HG02610 (cell line): ENCODE measurements around the gene PLXDC2.

ENCODE experiments used
- ATAC-seq: cut with Tn5 transposase; IDR thresholded peaks from one replicate; pipeline ENCODE4 v1.9.1; 2021; ENCODE audit warnings: mild to moderate bottlenecking, moderate library complexity; ENCODE audit not compliant: unreplicated experiment

PLXDC2 gene

DNA sequence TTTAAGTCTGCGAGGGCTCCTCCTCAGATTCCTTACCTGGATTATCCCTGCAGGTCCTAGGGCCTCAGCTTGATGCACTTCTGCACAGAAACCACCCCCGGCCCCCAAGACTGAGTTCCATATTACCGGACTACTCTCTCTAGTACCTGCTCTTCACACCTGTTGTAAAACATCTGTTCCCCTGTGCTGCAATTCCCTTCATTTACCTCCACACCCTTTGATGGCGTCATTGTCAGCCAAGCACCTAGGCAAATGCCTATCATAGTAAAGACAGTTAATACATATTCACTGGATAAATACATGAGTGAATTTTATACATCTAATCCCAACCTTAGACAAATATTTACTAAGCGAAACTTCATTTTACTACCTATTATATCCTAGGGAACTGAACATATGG, 275.5 kb downstream of the PLXDC2 start:
- no peak for ATAC-seq

- no peak for ATAC-seq
Observed at GRCh38 chr10:20093600-20093999, 277.4 kb downstream of the PLXDC2 start.

DNA sequence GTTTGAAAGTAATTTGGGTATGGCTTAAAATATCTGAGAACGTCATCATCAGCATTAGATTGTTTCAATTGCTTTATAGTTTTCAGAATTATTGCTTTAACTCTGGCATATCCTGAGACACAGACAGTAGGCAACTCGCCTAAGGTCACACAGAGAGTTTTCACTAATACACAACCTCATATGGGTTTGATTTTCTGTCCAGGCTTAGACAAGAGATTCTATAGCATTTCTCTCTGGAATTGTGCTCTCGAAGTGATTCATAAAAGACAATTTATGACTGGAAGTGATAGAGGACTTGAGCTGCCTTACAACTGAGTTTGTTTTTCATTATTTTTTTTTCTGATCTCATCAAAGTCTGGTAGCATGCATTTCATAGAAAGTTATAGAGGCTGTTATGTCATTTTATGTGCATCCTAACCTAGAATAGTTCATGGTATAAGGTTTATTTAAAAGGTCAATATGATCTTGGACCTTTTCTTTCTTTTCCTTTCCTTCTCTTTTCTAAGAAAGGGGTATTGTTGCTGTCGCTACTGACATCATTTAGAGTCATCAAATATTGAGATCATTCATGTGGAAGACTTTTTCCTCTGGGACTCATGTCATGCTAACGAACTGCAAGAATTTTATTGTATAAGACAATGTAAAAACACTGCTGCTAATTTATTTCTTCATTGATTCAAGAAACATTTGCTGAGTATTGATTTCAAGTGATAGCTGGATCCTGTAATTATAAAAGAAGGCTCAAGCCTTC, 278.2 kb downstream of the PLXDC2 start:
- ATAC-seq, result no peak

- no peak for ATAC-seq
Observed at GRCh38 chr10:20100171-20100570, 283.9 kb downstream of the PLXDC2 start.

DNA sequence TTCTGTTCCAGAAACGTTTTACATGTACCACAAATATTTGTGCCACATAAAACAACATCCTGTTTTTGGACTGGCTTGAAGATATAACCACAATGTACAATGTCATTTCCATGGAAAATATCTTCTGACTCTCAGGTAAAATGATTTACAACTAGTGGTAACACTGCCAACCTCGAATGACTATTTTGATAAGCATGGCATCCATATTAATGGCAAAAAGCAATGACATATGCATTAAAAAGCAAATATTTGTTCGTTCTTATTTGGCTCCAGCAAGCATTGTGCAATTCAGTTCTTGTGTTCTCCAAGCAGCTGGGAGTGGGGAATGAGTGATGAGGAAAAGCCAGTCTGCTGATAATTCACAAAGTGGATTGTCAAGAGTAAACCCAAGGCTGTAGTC, 289.0 kb downstream of the PLXDC2 start:
- ATAC-seq, result no peak

DNA sequence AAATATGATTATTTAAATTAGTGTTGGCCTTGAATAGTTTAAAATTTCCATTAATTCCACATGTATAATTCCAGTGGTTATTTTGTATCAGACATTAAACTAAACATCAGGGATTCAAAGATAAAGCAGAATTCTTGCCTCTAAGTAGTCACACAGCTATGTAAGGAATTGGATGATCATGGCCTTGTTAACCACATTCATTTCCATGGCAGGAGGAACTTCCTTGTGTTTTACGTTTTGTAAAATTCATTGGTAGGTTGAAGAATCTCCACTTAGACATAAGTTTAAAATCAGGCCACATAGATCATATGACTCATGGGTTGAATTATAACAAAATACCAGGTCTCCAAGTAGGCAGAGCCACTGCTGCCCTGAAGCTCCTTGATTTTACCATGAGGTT, 289.7 kb downstream of the PLXDC2 start:
- no peak for ATAC-seq

GRCh38 chr10:20108021-20108420, 291.8 kb downstream of the PLXDC2 start:
- ATAC-seq, result no peak

DNA sequence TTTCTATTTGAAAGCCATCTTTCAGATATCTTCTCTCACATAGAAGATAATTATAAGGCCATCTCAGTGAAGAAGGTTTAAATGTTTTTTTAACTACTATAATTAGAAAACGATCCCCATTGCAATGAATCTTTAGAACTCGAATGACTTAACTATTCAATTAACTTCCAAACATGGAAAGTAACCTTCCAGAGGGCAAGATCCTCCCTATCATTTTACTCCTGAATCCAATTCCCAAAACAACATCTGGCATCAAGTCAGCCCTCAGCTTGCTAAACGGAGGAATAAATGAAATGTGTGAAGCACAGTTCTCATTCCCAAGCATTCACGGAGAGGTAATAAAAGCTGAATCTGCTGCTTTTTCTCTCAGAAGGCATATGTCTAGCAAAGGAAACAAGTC, 293.4 kb downstream of the PLXDC2 start:
- ATAC-seq, result no peak

GRCh38 chr10:20110125-20111100, 294.2 kb downstream of the PLXDC2 start:
- no peak for ATAC-seq

- ATAC-seq, result no peak
Observed at GRCh38 chr10:20114179-20114578, 297.9 kb downstream of the PLXDC2 start.

GRCh38 chr10:20115894-20116293, 299.7 kb downstream of the PLXDC2 start:
- no peak for ATAC-seq

DNA sequence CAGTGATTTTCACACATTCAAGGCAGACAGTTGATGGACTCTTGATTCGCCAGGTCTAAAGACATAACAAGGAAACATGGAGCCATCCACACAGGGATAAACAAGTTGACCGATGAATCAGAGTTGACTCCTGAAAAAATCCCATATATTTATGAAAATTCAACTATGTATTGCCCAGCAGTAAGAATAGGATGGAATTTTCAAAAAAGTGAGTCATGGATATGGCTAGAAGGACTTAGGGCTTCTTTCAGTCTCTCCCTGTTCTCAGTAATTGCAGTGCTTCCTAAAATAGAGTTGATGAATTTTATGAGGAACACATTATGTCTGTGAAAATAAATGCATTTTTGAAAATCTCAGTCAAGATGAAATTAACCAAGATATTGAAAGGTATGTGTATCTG, 301.2 kb downstream of the PLXDC2 start:
- no peak for ATAC-seq

GRCh38 chr10:20118119-20118518, 301.9 kb downstream of the PLXDC2 start:
- ATAC-seq, result no peak

DNA sequence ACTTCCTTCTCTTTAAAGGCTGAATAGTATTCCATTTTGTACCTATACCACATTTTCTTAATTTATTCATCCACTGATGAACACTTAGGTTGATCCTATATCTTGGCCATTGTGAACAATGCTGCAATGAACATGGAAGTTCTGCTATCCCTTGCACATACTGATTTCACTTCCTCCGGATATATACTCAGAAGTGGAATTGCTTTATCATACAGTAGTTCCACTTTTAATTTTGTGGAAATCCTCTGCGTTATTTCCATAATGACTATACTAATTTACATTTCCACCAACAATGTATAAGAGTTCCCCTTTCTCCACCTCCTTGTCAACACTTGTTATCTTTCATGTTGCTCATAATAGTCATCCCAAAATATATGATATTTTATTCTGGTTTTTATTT, 312.6 kb downstream of the PLXDC2 start:
- no peak for ATAC-seq

DNA sequence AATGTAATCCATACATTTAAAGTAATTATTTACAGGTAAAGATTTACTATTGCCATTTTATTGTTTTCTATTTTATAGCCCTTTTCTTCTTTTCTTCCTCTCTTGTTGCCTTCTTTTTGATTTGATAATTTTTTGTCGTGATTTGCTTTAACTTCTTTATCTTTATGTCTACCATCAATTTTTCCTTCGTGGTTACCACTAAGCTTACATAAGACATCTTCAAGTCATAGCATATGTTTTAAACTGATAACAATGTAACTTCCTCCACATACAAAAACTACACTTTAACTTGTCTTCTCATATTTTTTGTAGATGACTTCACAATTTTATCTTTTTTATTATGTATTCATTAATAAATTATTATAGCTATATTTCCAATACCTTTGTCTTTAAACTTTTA, 316.6 kb downstream of the PLXDC2 start:
- ATAC-seq, result no peak

DNA sequence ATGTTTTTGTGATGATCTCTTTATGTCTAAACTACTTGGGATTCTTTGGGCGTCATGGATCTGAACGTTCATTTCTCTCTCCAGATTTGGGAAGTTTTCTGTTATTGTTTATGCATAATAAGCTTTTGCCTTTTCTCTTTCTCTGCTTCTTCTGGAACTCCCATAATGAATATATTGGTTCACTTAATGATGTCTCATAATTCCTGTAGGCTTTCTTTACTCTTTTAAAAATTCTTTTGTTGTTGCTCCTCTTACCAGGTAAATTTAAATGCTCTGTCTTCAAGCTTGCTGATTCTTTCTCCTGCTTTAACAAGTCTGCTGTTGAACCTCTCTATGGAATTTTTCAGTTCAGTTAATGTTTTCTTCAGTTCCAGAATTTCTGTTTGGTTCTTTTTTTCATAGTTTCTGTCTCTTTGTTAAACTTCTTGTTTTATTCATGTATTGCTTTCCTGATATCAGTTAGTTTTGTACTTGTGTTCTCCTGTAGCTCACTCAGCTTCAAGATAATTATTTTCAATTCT, 317.5 kb downstream of the PLXDC2 start:
- no peak for ATAC-seq

DNA sequence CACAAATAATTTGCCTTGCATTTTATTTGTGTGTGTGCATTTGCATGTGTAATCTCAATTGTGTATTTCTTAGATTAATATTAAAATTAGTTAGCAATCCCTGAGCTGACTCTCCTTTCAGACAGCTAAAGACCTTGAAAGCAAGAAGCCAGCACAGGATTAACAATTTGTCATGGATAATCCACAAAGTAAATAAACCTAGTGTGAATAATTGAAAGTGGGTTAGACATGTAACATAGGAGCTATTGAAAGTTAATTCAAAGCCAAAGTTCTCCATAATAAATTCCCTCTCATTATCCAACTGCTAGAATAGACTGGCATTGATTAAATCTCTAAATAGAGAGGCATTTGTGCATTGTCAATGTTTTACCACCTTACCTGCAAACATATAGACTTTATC, 326.1 kb downstream of the PLXDC2 start:
- no peak for ATAC-seq

- ATAC-seq, result no peak
Observed at GRCh38 chr10:20144268-20144667, 328.0 kb downstream of the PLXDC2 start.

- no peak for ATAC-seq
Observed at GRCh38 chr10:20146004-20146403, 329.8 kb downstream of the PLXDC2 start.

DNA sequence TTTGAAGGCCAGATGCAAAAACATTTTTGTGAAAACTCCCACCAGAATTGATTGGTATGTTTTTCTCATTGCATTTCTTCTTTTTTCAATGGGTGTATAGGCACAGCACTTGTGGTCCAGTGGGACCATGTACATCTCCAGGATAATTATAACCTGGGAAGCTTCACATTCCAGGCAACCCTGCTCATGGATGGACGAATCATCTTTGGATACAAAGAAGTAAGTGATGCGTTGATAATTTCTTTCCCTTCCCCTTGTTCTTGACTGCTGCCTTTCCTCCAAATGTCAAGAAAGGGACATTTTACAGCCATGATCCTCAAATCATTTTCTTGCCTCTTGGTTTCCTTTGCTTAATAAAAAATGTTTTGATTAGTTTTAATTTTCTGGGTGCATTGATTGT, 331.5 kb downstream of the PLXDC2 start:
- ATAC-seq, result no peak

DNA sequence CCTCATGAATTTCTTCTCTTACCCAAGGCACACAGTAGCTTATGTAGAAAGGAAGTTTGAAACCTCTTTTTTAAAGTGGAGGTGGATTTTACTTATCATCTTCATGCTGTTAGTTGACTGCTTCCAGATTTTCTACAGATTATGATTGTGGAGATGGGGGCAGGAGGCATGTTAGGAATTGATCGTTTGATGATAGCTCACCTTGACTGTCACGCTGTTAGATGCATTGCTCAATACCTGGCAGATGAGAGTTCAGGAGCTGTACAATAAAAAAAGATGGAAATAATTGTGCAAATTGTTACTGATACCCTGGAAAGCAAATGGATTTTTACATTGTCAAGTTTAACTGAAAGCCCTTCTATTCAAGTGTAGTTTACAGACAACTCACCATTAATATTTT, 340.3 kb downstream of the PLXDC2 start:
- ATAC-seq, result no peak

- no peak for ATAC-seq
Observed at GRCh38 chr10:20157314-20157713, 341.1 kb downstream of the PLXDC2 start.
